CD4-positive, alpha-beta T cell (primary cell): ENCODE measurements around the gene USP53. TPM values are rescaled to one million over a fixed set of nuclear protein-coding genes. Genes with fewer than 3 reads are reported as not detected.

ENCODE experiments used
- ATAC-seq: fragments of 200-7000 bp; cut with Tn5 transposase; one replicate; pipeline ENCODE4 v1.10.0; 2022; ENCODE audit warnings: mild to moderate bottlenecking; ENCODE audit not compliant: poor library complexity
- CTCF ChIA-PET: fragments of 350-600 bp; sonication (Branson Sonifier 250); formaldehyde crosslinking; loops from one replicate; lab custom pipeline; 2021; ENCODE audit warnings: antibody characterized with exemption, inconsistent platforms; lab: Charles Lee
- POLR2A ChIA-PET: fragments of 350-600 bp; sonication (Branson Sonifier 250); formaldehyde crosslinking; loops from one replicate; lab custom pipeline; 2021; ENCODE audit warnings: antibody characterized with exemption, inconsistent platforms; lab: Charles Lee
- DNase-seq, 14 experiments: peaks; one replicate each; pipeline ENCODE4 v3.0.0-alpha.2; 2013 to 2020; ENCODE audit warnings: mixed read lengths in 2 of 14
- H3K27ac ChIP-seq, 2 donors: one replicate each; pipeline versions ENCODE4 v1.5.1 to v1.7.0; 2013; ENCODE audit warnings: low read length in 2 of 2, low read depth in 1 of 2, mild to moderate bottlenecking in 1 of 2
- H3K27me3 ChIP-seq, 2 experiments: 1 replicate in 1 of 2; 2 replicates in 1 of 2; pipeline versions ENCODE4 v1.6.1 to v1.7.0; 2013; ENCODE audit warnings: low read length in 2 of 2, control low read depth in 1 of 2, mild to moderate bottlenecking in 1 of 2, moderate library complexity in 1 of 2; ENCODE audit not compliant: insufficient read depth in 2 of 2, control insufficient read depth in 1 of 2
- H3K36me3 ChIP-seq: one replicate; pipeline ENCODE4 v1.6.1; 2013; ENCODE audit warnings: low read length, control low read depth; ENCODE audit not compliant: insufficient read depth
- H3K4me1 ChIP-seq: one replicate; pipeline ENCODE4 v1.6.1; 2013; ENCODE audit warnings: low read length, control low read depth; ENCODE audit not compliant: insufficient read depth
- H3K4me3 ChIP-seq: one replicate; pipeline ENCODE4 v1.5.1; 2013; ENCODE audit warnings: mild to moderate bottlenecking, low read length, moderate library complexity
- H3K9me3 ChIP-seq, 2 experiments: 1 replicate in 1 of 2; 2 replicates in 1 of 2; pipeline versions ENCODE4 v1.6.1 to v1.7.0; 2013; ENCODE audit warnings: low read length in 2 of 2, mild to moderate bottlenecking in 2 of 2, control low read depth in 1 of 2, moderate library complexity in 1 of 2; ENCODE audit not compliant: control insufficient read depth in 1 of 2, insufficient read depth in 1 of 2
- H3K27ac Mint-ChIP-seq: one replicate; pipeline ENCODE4 v1.8.0; 2020; ENCODE audit warnings: mixed read lengths
- H3K27me3 Mint-ChIP-seq: one replicate; pipeline ENCODE4 v1.8.0; 2021; ENCODE audit warnings: mixed read lengths
- H3K36me3 Mint-ChIP-seq: one replicate; pipeline ENCODE4 v1.8.0; 2021; ENCODE audit warnings: low read depth, mixed read lengths
- H3K4me1 Mint-ChIP-seq: one replicate; pipeline ENCODE4 v1.8.0; 2021; ENCODE audit warnings: low read depth, mixed read lengths
- H3K4me3 Mint-ChIP-seq: one replicate; pipeline ENCODE4 v1.8.0; 2020; ENCODE audit warnings: mild to moderate bottlenecking, mixed read lengths
- H3K9me3 Mint-ChIP-seq: one replicate; pipeline ENCODE4 v1.8.0; 2020; ENCODE audit warnings: mixed read lengths
- CTCF ChIP-seq: fragments of 200-600 bp; IDR thresholded peaks from one replicate; pipeline ENCODE4 v1.8.0; 2022; ENCODE audit warnings: antibody characterized with exemption, mild to moderate bottlenecking
- intact Hi-C, 2 experiments: fragments of 100-400 bp; cut with DNase I in 1 of 2; cut with micrococcal nuclease in 1 of 2; formaldehyde crosslinking; loops; one replicate each; pipeline versions ENCODE4 v1.15.1 to v1.9.0; 2023 to 2025; cut with DNase I, micrococcal nuclease
- polyA plus RNA-seq, 2 donors: library from polyadenylated mRNA; unstranded; fragments of 120-200 nt; gene quantifications; one replicate each; pipeline ENCODE4 v1.2.1, GENCODE V29; 2013
- total RNA-seq, 174 experiments: library from RNA in 2 of 174; stranded (reverse) in 2 of 174; gene quantifications; one replicate each; pipeline ENCODE4 v1.2.3 and lab custom pipeline; 2021 to 2026

The USP53 gene
- total RNA-seq (10 to 100 TPM; 15.1 to 15.5 TPM), total RNA-seq (lab: John Stamatoyannopoulos, UW) (27.5 to 292 (median 64.3) reads per million in 172 experiments)
- 21.9 TPM for polyA plus RNA-seq (2013, experiment 1 of 2)
- 21.7 TPM for polyA plus RNA-seq (2013, experiment 2 of 2)

GRCh38 chr4:119212234-119212963 lies at the start of gene USP53:
USP53 (plus strand) TSS chr4:119212713; CDS start chr4:119239760, 27,047 bp downstream.
- H3K27ac ChIP-seq = peak within 1 kb of the TSS; percentile 78 to 80
- CTCF ChIA-PET = interaction anchor here (0.8 to 2.1 kb wide), 7 partner anchors 9 to 170 kb away, joined by 3 to 10 read pairs (median 3); a partner anchor contains a TSS
- intact Hi-C loops = loop anchor here (1.0 to 10.0 kb wide), 9 partner anchors 20 to 378 kb away; partner anchors contain the start of gene SEC24D (in 1 of the 2)

GRCh38 chr4:119165767-119166166 lies 46.7 kb upstream of the USP53 start:
- H3K27me3 ChIP-seq = no peaks in the 10 kb centered on the region
- ATAC-seq = no peak
- CTCF ChIA-PET = interaction anchor here (1.2 kb wide), 1 partner anchor 12 kb away, joined by 3 read pairs; no protein-coding TSS in a partner anchor

More at GRCh38 chr4:119212234-119212963, at the start of gene USP53:
- Mint-ChIP-seq H3K27ac (peak within 1 kb of the TSS; percentile 96), H3K36me3 (peaks cover 27% of the 10 kb centered on the region), H3K27me3 (no peaks in the 10 kb centered on the region), H3K9me3 (no peaks in the 10 kb centered on the region), H3K4me1 (peaks cover 39% of the 10 kb centered on the region), H3K4me3 (peak within 1 kb of the TSS; percentile 94)
- Histone ChIP-seq H3K27me3 (no peaks in the 10 kb centered on the region), H3K4me3 (peak within 1 kb of the TSS; percentile 81), H3K4me1 (peaks cover 9% of the 10 kb centered on the region), H3K36me3 (no peaks in the 10 kb centered on the region), H3K9me3 (no peaks in the 10 kb centered on the region)
- TF ChIP-seq CTCF = no peak
- POLR2A ChIA-PET = interaction anchor here (0.5 to 4.4 kb wide), 22 partner anchors 12 to 949 kb away, joined by 3 to 48 read pairs (median 4); partner anchors contain the start of gene PDE5A
- ATAC-seq (peak; percentile 92), DNase-seq (peak; percentile 96 to 99 (median 98))

GRCh38 chr4:119170195-119170594 lies 42.3 kb upstream of the USP53 start:
- H3K4me1 ChIP-seq = no peaks in the 10 kb centered on the region
- no peaks in the 10 kb centered on the region for H3K9me3 Mint-ChIP-seq

More at GRCh38 chr4:119165767-119166166, 46.7 kb upstream of the USP53 start:
- no peaks in the 10 kb centered on the region for H3K4me1 Mint-ChIP-seq
- Histone ChIP-seq H3K27ac (no peak overlapping the region), H3K36me3 (no peaks in the 10 kb centered on the region), H3K4me3 (no peak overlapping the region), H3K4me1 (no peaks in the 10 kb centered on the region), H3K9me3 (no peaks in the 10 kb centered on the region)
- H3K9me3 Mint-ChIP-seq = no peaks in the 10 kb centered on the region
- H3K36me3 Mint-ChIP-seq = no peaks in the 10 kb centered on the region
- DNase-seq = no peak
- H3K27ac Mint-ChIP-seq = no peak overlapping the region
- no peak overlapping the region for H3K4me3 Mint-ChIP-seq
- intact Hi-C loops = no loop called here
- peaks cover 9% of the 10 kb centered on the region for H3K27me3 Mint-ChIP-seq
- POLR2A ChIA-PET = no interaction called here
- TF ChIP-seq CTCF = no peak

More at GRCh38 chr4:119170195-119170594, 42.3 kb upstream of the USP53 start:
- no peak overlapping the region for H3K27ac Mint-ChIP-seq
- no peak overlapping the region for H3K4me3 Mint-ChIP-seq
- H3K27me3 Mint-ChIP-seq = no peaks in the 10 kb centered on the region
- DNase-seq (no peak), ATAC-seq (no peak)
- Histone ChIP-seq H3K27ac (no peak overlapping the region), H3K9me3 (no peaks in the 10 kb centered on the region), H3K4me3 (no peak overlapping the region), H3K36me3 (no peaks in the 10 kb centered on the region), H3K27me3 (no peaks in the 10 kb centered on the region)
- H3K4me1 Mint-ChIP-seq = no peaks in the 10 kb centered on the region
- H3K36me3 Mint-ChIP-seq = no peaks in the 10 kb centered on the region
- CTCF ChIA-PET = no interaction called here
- TF ChIP-seq CTCF = no peak
- POLR2A ChIA-PET = no interaction called here
- intact Hi-C loops = no loop called here
